Ishikawa (cell line): ENCODE data around the gene SUSD6.

Experiments
- CEBPB ChIP-seq: IDR thresholded peaks from 2 replicates; pipeline ENCODE4 v1.6.1; 2012
- CREB1 ChIP-seq: IDR thresholded peaks from 2 replicates; pipeline ENCODE4 v1.6.1; 2012; ENCODE audit warnings: low read depth
- EGR1 ChIP-seq: IDR thresholded peaks from 2 replicates; pipeline ENCODE4 v1.6.1; 2012
- EP300 ChIP-seq: IDR thresholded peaks from 2 replicates; pipeline ENCODE4 v1.6.1; 2012; ENCODE audit warnings: borderline replicate concordance
- FOXM1 ChIP-seq: IDR thresholded peaks from 2 replicates; pipeline ENCODE4 v1.6.1; 2012; ENCODE audit warnings: low read depth, borderline replicate concordance
- NFIC ChIP-seq: IDR thresholded peaks from 2 replicates; pipeline ENCODE4 v1.6.1; 2012
- RAD21 ChIP-seq: IDR thresholded peaks from 2 replicates; pipeline ENCODE4 v1.6.1; 2012; ENCODE audit warnings: low read depth
- TAF1 ChIP-seq: IDR thresholded peaks from 2 replicates; pipeline ENCODE4 v1.6.1; 2012; ENCODE audit warnings: low read depth, mild to moderate bottlenecking
- TCF12 ChIP-seq: IDR thresholded peaks from 2 replicates; pipeline ENCODE4 v1.6.1; 2012; ENCODE audit warnings: low read depth
- TEAD4 ChIP-seq: IDR thresholded peaks from 2 replicates; pipeline ENCODE4 v1.6.1; 2012
- YY1 ChIP-seq: IDR thresholded peaks from 2 replicates; pipeline ENCODE4 v1.6.1; 2012; ENCODE audit warnings: low read depth
- ZBTB7A ChIP-seq: IDR thresholded peaks from 2 replicates; pipeline ENCODE4 v1.6.1; 2012; ENCODE audit warnings: low read depth
- TF ChIP-seq, protein P1 (sequence below): IDR thresholded peaks from 2 replicates; pipeline ENCODE4 v1.6.1; 2012
- TF ChIP-seq, protein P2 (sequence below): IDR thresholded peaks from 2 replicates; pipeline ENCODE4 v1.6.1; 2012; ENCODE audit warnings: low read depth, mild to moderate bottlenecking
- TF ChIP-seq, protein P3 (sequence below): IDR thresholded peaks from 2 replicates; pipeline ENCODE4 v1.6.1; 2012

SUSD6 gene

DNA sequence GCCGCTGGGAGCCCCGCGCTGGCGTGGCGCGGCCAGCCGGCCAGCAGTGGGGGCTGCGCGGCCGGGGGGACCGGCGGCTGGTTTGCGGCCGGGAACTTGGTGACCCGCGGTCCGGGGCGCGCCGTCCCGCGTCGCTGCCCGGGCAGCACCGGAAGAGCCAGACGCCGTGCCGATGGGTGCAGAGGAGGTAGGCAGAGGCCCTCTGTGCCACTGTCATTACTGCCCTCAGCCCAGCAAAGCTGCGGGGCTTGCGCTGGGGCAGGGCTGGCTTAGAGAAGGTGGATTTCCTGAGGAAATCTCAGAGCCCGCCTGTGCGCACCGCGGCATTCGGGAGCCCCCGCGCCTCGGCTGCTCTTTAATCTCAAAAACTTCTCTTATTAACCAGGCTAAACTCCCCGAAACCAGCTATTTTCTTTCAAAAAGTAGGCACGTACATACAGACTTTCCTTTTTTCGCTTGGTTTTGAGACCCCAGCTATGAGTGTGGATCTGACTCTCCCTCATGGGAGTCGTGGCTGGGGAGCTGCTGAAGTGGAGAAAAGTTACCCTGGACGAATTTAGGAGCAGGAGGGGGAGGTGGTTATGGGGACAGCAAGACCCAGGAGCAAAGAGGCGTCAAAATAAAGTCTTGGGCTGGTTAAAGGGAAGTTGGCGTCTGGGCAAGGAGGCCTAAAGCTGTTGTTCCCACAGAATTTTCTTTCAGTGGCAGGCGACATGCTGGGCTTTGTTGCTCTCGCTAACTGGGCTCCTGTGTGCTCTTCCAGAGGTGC, 802 bp downstream of the SUSD6 start:
- TF ChIP-seq FOXM1: no peak
- TF ChIP-seq, protein P1, sequence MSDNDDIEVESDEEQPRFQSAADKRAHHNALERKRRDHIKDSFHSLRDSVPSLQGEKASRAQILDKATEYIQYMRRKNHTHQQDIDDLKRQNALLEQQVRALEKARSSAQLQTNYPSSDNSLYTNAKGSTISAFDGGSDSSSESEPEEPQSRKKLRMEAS: peak; percentile 31; the same call in 1 of the 2 replicates

DNA sequence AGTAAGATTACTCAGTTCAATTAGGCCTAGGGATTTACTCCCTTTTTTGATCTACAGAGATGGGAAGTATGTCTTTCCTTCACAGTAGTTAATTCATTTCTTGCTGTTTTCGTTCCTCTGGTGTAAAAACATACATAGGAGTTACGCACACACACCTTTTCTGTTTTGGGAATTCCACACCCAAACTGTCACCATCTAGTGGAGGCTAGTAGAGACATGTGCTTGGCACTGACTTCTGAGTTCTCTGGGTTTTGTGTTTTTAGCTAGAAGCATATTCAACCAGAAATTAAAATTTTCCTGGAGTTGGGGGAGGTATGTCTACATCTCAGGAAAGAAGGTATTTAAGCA, 1.4 kb downstream of the SUSD6 start:
- TF ChIP-seq, protein P1: peak; percentile 22; the same call in 1 of the 2 replicates
- no peak for TF ChIP-seq YY1

DNA sequence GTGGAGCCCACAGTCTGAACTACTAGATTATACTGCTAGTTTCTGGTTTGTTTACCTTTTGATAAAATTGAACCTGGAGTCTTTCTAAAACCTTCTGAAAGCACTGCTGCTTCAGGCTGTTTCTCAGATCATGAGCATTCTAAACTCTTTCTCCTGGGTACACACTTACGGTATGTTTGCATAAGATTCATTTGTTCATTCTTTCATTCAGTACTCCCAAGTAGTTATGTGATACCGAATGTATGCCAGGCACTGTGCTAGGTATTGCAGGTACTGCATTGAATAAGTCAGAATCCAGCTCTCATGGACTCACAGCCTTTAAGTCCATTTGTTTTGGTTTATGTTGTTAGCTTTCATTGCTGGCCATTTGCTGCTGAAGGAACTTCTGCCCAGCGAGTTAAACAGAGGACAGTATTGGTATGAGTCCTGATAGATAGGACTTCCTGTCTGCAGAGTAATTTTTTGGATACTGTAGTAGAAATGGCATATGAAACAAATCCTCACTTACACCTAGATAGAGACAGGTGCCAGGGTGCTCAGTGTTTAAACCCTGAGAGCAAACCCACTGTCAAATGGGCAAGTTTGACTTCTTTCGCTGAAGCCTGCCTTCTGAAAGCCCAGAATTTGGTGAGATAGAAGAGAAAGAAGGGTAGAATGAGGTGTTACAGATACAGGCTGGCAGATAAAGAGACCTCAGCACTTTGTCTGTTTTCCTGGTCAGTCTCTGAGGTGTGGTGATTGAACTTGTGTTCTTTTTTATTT, 2.1 kb downstream of the SUSD6 start:
- no peak for TF ChIP-seq TCF12
- no peak for TF ChIP-seq CREB1
- TF ChIP-seq ZBTB7A: no peak
- TF ChIP-seq, protein P1: no peak
- no peak for TF ChIP-seq RAD21
- no peak for TF ChIP-seq EGR1
- TF ChIP-seq YY1: no peak

DNA sequence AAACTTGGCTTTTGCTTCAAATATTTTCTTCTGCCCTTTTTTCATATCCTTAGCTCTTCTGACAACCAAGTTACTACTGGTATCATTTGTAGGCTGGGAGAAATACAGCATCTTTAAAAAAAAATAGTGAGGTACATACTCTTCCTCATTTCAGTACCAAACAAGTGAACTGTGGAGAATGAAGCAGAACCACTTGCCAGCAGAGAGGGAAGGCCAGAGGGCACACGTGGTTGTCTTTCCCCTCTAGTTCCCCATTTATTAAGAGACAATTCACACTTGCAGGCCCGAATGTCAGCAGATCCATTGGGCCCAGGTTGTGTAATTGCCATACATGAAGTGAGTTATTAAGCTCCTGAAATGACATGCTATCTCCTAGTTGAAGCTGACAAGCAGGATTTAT, 3.2 kb downstream of the SUSD6 start:
- TF ChIP-seq, protein P2, sequence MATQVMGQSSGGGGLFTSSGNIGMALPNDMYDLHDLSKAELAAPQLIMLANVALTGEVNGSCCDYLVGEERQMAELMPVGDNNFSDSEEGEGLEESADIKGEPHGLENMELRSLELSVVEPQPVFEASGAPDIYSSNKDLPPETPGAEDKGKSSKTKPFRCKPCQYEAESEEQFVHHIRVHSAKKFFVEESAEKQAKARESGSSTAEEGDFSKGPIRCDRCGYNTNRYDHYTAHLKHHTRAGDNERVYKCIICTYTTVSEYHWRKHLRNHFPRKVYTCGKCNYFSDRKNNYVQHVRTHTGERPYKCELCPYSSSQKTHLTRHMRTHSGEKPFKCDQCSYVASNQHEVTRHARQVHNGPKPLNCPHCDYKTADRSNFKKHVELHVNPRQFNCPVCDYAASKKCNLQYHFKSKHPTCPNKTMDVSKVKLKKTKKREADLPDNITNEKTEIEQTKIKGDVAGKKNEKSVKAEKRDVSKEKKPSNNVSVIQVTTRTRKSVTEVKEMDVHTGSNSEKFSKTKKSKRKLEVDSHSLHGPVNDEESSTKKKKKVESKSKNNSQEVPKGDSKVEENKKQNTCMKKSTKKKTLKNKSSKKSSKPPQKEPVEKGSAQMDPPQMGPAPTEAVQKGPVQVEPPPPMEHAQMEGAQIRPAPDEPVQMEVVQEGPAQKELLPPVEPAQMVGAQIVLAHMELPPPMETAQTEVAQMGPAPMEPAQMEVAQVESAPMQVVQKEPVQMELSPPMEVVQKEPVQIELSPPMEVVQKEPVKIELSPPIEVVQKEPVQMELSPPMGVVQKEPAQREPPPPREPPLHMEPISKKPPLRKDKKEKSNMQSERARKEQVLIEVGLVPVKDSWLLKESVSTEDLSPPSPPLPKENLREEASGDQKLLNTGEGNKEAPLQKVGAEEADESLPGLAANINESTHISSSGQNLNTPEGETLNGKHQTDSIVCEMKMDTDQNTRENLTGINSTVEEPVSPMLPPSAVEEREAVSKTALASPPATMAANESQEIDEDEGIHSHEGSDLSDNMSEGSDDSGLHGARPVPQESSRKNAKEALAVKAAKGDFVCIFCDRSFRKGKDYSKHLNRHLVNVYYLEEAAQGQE: no peak
- TF ChIP-seq NFIC (no peak), CEBPB (no peak), EP300 (no peak), CREB1 (no peak), TEAD4 (no peak), YY1 (no peak), TAF1 (no peak)

DNA sequence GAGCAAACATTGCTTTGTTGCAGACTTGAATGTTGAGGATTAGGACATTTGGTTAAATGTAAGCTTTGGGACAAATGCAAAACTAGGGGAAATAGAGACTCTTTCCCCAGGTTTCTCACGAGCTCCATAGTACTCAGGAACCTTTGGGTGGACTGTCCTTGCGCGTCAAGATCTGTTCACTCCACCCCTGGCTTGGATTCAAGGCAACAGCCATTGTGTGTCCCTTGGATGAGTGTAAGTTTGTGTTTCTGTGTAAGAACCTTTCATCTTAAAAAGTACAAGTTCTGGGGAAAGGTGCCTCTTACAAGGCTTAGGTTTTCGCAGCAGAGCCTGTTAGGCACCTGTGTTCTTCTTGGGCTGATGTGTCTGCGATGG, 3.7 kb downstream of the SUSD6 start:
- TF ChIP-seq, protein P2: no peak
- TF ChIP-seq EGR1 (no peak), TAF1 (no peak), CREB1 (no peak), NFIC (no peak), YY1 (no peak), ZBTB7A (no peak), RAD21 (no peak), FOXM1 (no peak), CEBPB (no peak), TEAD4 (no peak), TCF12 (no peak), EP300 (no peak)
- TF ChIP-seq, protein P3, sequence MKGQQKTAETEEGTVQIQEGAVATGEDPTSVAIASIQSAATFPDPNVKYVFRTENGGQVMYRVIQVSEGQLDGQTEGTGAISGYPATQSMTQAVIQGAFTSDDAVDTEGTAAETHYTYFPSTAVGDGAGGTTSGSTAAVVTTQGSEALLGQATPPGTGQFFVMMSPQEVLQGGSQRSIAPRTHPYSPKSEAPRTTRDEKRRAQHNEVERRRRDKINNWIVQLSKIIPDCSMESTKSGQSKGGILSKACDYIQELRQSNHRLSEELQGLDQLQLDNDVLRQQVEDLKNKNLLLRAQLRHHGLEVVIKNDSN: no peak
- TF ChIP-seq, protein P1: no peak

DNA sequence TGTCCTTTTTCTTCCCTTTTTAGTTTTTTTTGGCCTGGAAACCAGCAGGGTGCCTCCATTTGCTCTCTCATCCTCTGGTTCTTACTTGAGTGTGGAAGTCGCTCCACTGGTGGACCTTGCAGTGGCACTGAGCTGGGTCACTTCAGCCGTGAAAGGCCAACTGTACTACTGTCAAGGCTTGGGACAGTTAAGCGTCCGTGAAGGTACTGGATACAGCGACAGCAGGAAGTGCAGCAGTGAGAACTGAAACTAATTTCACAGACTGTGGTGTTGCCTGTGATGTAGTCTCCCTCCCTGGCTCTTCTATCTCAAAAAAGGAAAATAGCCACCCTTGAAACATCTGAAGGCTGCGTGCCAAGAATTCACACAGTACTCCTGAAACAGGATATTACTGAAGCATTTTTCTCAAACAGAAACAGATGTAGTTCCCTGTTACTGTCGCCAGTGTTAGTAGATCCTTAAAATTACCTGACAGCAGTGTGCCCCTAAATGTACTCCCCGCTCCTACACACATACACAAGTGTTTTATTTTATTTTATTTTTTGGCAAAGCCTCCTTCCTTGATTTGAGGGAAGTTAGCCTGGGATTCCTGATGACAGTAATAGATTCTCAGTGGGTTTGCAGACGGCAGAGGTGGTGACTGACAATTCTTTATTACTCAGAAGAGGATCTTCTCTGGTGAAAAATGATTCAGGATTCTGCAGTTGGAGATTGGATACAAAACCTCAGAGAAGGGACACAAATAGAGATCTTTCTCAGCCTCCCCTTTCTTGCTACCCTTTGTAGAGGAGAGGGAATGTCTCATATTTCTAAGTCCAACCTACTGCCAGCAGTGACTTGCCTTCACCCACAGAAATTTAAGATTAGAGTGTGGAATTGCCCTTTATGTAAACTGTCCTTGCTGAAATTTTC, 4.4 kb downstream of the SUSD6 start:
- TF ChIP-seq EGR1 (no peak), TEAD4 (no peak), CEBPB (no peak), TCF12 (no peak), TAF1 (no peak), RAD21 (no peak), FOXM1 (no peak), NFIC (no peak), ZBTB7A (no peak), YY1 (no peak), CREB1 (no peak), EP300 (no peak)
- TF ChIP-seq, protein P3: no peak
- TF ChIP-seq, protein P2: no peak
- TF ChIP-seq, protein P1: no peak
